Endothelial cell (in vitro differentiated cells): ENCODE results near the gene DENND4B. TPM values are rescaled to one million over a fixed set of nuclear protein-coding genes. Genes with fewer than 3 reads are reported as not detected.

Experiments
- DNase-seq: peaks from one replicate; pipeline ENCODE4 v3.0.0; 2021; ENCODE audit warnings: low spot score
- H3K27ac Mint-ChIP-seq: one replicate; pipeline ENCODE4 v1.8.0; 2021; ENCODE audit warnings: mixed read lengths, inconsistent platforms; ENCODE audit not compliant: unreplicated experiment
- H3K27me3 Mint-ChIP-seq: one replicate; pipeline ENCODE4 v1.8.0; 2021; ENCODE audit warnings: mild to moderate bottlenecking, moderate library complexity, mixed read lengths, inconsistent platforms; ENCODE audit not compliant: unreplicated experiment
- H3K36me3 Mint-ChIP-seq: one replicate; pipeline ENCODE4 v1.8.0; 2021; ENCODE audit warnings: mild to moderate bottlenecking, low read depth, mixed read lengths, inconsistent platforms; ENCODE audit not compliant: unreplicated experiment
- H3K4me1 Mint-ChIP-seq: one replicate; pipeline ENCODE4 v1.8.0; 2021; ENCODE audit warnings: mild to moderate bottlenecking, mixed read lengths, inconsistent platforms; ENCODE audit not compliant: unreplicated experiment
- H3K4me3 Mint-ChIP-seq: one replicate; pipeline ENCODE4 v1.8.0; 2021; ENCODE audit warnings: mild to moderate bottlenecking, mixed read lengths, inconsistent platforms; ENCODE audit not compliant: unreplicated experiment
- H3K9me3 Mint-ChIP-seq: one replicate; pipeline ENCODE4 v1.8.0; 2021; ENCODE audit warnings: mixed read lengths, inconsistent platforms; ENCODE audit not compliant: unreplicated experiment
- microRNA-seq: library from miRNA; unstranded; fragments of <30 nt; microRNA quantifications from one replicate; pipeline ENCODE4, GENCODE V29; 2020; ENCODE audit not compliant: unreplicated experiment
- total RNA-seq: library from RNA; stranded (reverse); fragmentation: NEBNext Ultra II Directional; extraction: Animal tissue kit (Norgen Biotek cat#: 25700); gene quantifications from one replicate; pipeline ENCODE4 v1.2.1, GENCODE V29; 2021; ENCODE audit not compliant: unreplicated experiment
- TF ChIP-seq, protein P1 (sequence below): fragments of 200-600 bp; sonication (generic); IDR thresholded peaks from one replicate; pipeline ENCODE4 v1.5.0; 2021; ENCODE audit warnings: antibody characterized with exemption; ENCODE audit not compliant: unreplicated experiment

Gene DENND4B
- total RNA-seq, 1 donor from 2014 or later, result 53.1 TPM

DNA sequence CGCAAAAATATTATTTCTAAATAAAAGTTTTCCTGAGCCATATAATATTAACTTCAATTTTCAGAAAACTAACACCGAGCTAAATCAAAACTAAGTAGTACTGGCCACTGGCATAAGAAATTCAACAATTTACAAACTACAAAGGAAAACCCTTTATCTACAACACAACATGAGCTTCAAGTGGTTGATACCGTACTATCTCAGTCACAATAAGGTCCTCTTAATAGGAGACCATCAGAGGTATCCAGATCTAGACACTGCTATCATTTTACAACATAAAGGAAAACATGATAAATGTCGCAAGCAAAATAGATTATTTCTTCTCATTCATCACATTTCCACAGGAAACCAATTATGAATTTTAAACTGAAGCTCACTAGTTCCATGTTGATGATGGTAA lies 63.3 kb downstream of the DENND4B start:
- H3K9me3 Mint-ChIP-seq, result no peaks in the 10 kb centered on the region
- H3K27ac Mint-ChIP-seq, result no peak overlapping the region
- H3K36me3 Mint-ChIP-seq, result peaks cover 4% of the 10 kb centered on the region
- TF ChIP-seq, protein P1, sequence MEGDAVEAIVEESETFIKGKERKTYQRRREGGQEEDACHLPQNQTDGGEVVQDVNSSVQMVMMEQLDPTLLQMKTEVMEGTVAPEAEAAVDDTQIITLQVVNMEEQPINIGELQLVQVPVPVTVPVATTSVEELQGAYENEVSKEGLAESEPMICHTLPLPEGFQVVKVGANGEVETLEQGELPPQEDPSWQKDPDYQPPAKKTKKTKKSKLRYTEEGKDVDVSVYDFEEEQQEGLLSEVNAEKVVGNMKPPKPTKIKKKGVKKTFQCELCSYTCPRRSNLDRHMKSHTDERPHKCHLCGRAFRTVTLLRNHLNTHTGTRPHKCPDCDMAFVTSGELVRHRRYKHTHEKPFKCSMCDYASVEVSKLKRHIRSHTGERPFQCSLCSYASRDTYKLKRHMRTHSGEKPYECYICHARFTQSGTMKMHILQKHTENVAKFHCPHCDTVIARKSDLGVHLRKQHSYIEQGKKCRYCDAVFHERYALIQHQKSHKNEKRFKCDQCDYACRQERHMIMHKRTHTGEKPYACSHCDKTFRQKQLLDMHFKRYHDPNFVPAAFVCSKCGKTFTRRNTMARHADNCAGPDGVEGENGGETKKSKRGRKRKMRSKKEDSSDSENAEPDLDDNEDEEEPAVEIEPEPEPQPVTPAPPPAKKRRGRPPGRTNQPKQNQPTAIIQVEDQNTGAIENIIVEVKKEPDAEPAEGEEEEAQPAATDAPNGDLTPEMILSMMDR, result no peak
- peaks cover 2% of the 10 kb centered on the region for H3K27me3 Mint-ChIP-seq
- no peak for DNase-seq
- no peak overlapping the region for H3K4me3 Mint-ChIP-seq
- no peaks in the 10 kb centered on the region for H3K4me1 Mint-ChIP-seq

DNA sequence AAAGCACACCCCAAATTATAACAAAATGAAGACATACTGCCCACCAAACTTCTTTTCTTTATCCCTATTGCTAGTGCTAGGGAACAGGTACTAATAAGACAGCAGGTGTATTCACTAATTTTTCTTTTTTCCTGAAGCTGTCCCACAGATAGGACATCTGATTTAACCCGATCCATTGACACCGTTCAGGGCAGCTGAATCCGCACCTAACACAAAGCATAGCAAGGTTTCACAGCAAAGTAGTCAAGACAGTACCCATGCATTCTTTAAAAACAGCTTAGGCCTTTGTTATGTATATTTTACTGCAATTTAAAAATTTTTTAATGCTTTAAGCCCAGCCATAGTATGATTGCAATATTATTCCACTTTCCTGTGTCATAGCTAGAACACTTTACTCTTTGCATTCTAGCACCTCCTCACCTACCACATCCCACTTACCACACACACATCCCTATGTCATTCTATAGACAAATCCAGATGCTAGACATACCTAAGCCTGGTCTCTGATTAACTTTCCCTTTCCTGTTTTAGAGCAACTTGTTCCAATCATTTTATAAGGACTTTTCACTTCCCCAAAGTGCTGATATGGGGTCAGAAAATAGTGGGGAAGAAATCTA lies 64.1 kb downstream of the DENND4B start:
- DNase-seq, result no peak
- Mint-ChIP-seq H3K36me3 (peaks cover 4% of the 10 kb centered on the region), H3K4me3 (no peak overlapping the region), H3K27me3 (peaks cover 2% of the 10 kb centered on the region), H3K4me1 (no peaks in the 10 kb centered on the region), H3K9me3 (no peaks in the 10 kb centered on the region), H3K27ac (no peak overlapping the region)
- TF ChIP-seq, protein P1, result no peak

DNA sequence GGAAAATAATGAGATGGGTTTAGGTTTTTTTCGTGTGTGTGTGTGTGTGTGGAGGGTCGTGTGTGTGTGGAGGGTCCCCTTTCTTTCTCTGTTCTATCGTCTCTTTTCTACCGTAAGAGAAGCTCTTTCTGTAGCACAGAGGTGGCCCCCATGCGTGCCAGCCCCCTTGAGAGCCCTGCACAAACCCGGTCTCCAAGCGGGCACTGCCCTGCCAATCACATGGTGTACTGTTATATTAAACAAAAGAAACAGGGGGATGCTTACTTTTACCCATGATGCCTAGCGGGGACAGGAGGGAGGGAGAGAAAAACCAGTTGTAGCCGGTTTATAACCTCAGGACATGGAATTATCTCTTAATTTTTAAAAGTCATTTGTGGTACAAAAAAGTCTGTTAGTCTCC lies 64.8 kb downstream of the DENND4B start:
- TF ChIP-seq, protein P1, result no peak
- H3K4me1 Mint-ChIP-seq, result no peaks in the 10 kb centered on the region
- H3K9me3 Mint-ChIP-seq, result no peaks in the 10 kb centered on the region
- H3K36me3 Mint-ChIP-seq, result peaks cover under 1% of the 10 kb centered on the region
- DNase-seq, result no peak
- H3K4me3 Mint-ChIP-seq, result no peak overlapping the region
- no peak overlapping the region for H3K27ac Mint-ChIP-seq
- H3K27me3 Mint-ChIP-seq, result peaks cover 2% of the 10 kb centered on the region

DNA sequence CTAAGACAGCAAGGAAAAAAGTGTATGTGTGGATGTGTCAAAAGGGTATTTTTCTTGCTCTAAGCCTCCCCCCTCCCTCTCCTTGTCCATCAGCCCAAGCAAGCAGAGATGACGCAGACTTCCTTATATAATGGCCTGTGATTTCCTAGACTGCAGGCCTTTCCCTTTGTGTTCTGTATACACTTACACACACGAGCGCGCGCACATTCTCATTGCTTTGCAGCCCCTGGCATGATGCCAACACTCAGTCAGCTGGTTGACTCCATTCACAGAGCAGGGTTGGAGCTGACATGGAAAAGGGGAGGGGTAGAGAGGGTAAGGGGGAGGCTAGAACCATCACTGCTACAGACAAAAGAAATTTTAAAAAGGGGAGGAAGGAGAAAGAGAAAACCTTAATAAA lies 65.6 kb downstream of the DENND4B start:
- peak; percentile 41 for DNase-seq
- no peak overlapping the region for H3K4me3 Mint-ChIP-seq
- H3K9me3 Mint-ChIP-seq, result no peaks in the 10 kb centered on the region
- H3K36me3 Mint-ChIP-seq, result no peaks in the 10 kb centered on the region
- no peaks in the 10 kb centered on the region for H3K4me1 Mint-ChIP-seq
- H3K27me3 Mint-ChIP-seq, result peaks cover 2% of the 10 kb centered on the region
- H3K27ac Mint-ChIP-seq, result no peak overlapping the region
- TF ChIP-seq, protein P1, result no peak

DNA sequence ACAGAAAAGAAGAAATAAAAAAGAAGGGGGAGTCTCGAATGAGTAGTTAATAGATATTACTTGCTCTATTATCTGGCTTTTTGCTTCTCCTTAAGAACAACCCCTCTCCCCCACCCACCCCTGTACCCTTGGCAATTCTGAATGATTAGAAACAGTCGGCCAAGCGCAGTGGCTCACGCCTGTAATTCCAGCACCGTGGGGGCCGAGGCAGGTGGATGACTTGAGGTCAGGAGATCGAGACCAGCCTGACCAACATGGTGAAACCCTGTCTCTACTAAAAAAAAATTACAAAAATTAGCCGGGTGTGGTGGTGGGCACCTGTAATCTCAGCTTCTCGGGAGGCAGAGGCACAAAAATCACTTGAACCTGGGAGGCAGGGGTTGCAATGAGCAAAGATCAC lies 66.5 kb downstream of the DENND4B start:
- no peaks in the 10 kb centered on the region for H3K4me1 Mint-ChIP-seq
- no peak overlapping the region for H3K27ac Mint-ChIP-seq
- H3K9me3 Mint-ChIP-seq, result no peaks in the 10 kb centered on the region
- DNase-seq, result no peak
- no peak overlapping the region for H3K4me3 Mint-ChIP-seq
- peaks cover under 1% of the 10 kb centered on the region for H3K27me3 Mint-ChIP-seq
- H3K36me3 Mint-ChIP-seq, result peaks cover 4% of the 10 kb centered on the region
- TF ChIP-seq, protein P1, result no peak

Small RNA genes within 50 kb of the gene (microRNA-seq; reads per million reads assigned to microRNA genes)
- 2.3 reads per million, percentile 33 among the genes with 10 or more reads in this experiment for gene MIR6737

Other genes starting within 250 kb of the DENND4B start
- 69.4 TPM for gene INTS3, start 218.7 kb downstream of the DENND4B start, total RNA-seq
- gene SLC27A3, start 171.3 kb downstream of the DENND4B start, total RNA-seq, result 72.7 TPM
- gene GATAD2B, start 23.7 kb downstream of the DENND4B start, total RNA-seq, result 45.4 TPM
- gene CRTC2, start 11.9 kb upstream of the DENND4B start, total RNA-seq, result 69.9 TPM
- 136 TPM for gene SLC39A1, start 16.8 kb upstream of the DENND4B start, total RNA-seq
- 13.2 TPM for gene CREB3L4, start 21.2 kb upstream of the DENND4B start, total RNA-seq
- 58.7 TPM for gene JTB, start 31.0 kb upstream of the DENND4B start, total RNA-seq
- gene RAB13, start 39.6 kb upstream of the DENND4B start, total RNA-seq, result 419 TPM
- 2,665 TPM for gene RPS27, start 44.0 kb upstream of the DENND4B start, total RNA-seq
- 0.15 TPM for gene NUP210L, start 208.4 kb upstream of the DENND4B start, total RNA-seq
- 689 TPM for gene TPM3, start 245.4 kb upstream of the DENND4B start, total RNA-seq